GM21423 (cell line): ENCODE measurements around the gene ZNF74.
"Not testable (repeated sequence)": the region's sequence is repeated elsewhere in the genome, so short reads cannot be mapped to it uniquely, and the experiment has no call there.

Experiments used
- ATAC-seq: cut with Tn5 transposase; IDR thresholded peaks from one replicate; pipeline ENCODE4 v1.9.1; 2021; ENCODE audit warnings: mild to moderate bottlenecking, moderate library complexity; ENCODE audit not compliant: unreplicated experiment

ZNF74 gene

GRCh38 chr22:20399866-20400605 lies 6.1 kb downstream of the ZNF74 start:
- ATAC-seq, result no peak

GRCh38 chr22:20400606-20401375 lies 6.8 kb downstream of the ZNF74 start:
- ATAC-seq, result no peak

- ATAC-seq, result no peak
Measured at GRCh38 chr22:20401376-20402014, 7.5 kb downstream of the ZNF74 start.

GRCh38 chr22:20402960-20403778 lies 9.2 kb downstream of the ZNF74 start:
- no peak for ATAC-seq

- no peak for ATAC-seq
Measured at GRCh38 chr22:20403779-20404140, 9.8 kb downstream of the ZNF74 start.

- ATAC-seq, result no peak
Measured at GRCh38 chr22:20404881-20405280, 10.9 kb downstream of the ZNF74 start.

- no peak for ATAC-seq
Measured at GRCh38 chr22:20405291-20405930, 11.5 kb downstream of the ZNF74 start.

- no peak for ATAC-seq
Measured at GRCh38 chr22:20405931-20406685, 12.2 kb downstream of the ZNF74 start.

- no peak for ATAC-seq
Measured at GRCh38 chr22:20406686-20407408, 12.9 kb downstream of the ZNF74 start.

GRCh38 chr22:20407829-20408228 lies 13.9 kb downstream of the ZNF74 start:
- ATAC-seq, result no peak

GRCh38 chr22:20408891-20409290 lies 14.9 kb downstream of the ZNF74 start:
- no peak for ATAC-seq

- ATAC-seq, result not testable (repeated sequence)
Measured at GRCh38 chr22:20409385-20409784, 15.4 kb downstream of the ZNF74 start.

- ATAC-seq, result no peak
Measured at GRCh38 chr22:20412474-20413216, 18.7 kb downstream of the ZNF74 start.

GRCh38 chr22:20413217-20414058 lies 19.5 kb downstream of the ZNF74 start:
- no peak for ATAC-seq

- no peak for ATAC-seq
Measured at GRCh38 chr22:20414059-20414440, 20.1 kb downstream of the ZNF74 start.

- no peak for ATAC-seq
Measured at GRCh38 chr22:20414450-20414849, 20.5 kb downstream of the ZNF74 start.

GRCh38 chr22:20415241-20415640 lies 21.3 kb downstream of the ZNF74 start:
- not testable (repeated sequence) for ATAC-seq

- ATAC-seq, result not testable (repeated sequence)
Measured at GRCh38 chr22:20415699-20416098, 21.7 kb downstream of the ZNF74 start.
